ENCODE results near the gene DNAH17. TPM values are rescaled to one million over a fixed set of nuclear protein-coding genes. Genes with fewer than 3 reads are reported as not detected.

DNAH17 gene
- total RNA-seq, 1 experiment from 2014 or later = 0.76 TPM

- ChIA-PET POLR2A (ENCODE audit: unreplicated experiment) (no interaction called here), CTCF (no interaction called here)
- H3K4me1 ChIP-seq (replicated peaks; ENCODE audit: insufficient read depth) = no peaks in the 10 kb centered on the region
- no peaks in the 10 kb centered on the region for H3K9me2 ChIP-seq (ENCODE audit: insufficient read depth)
- H3F3A ChIP-seq (ENCODE audit: insufficient read depth, low read depth) = peaks cover 5% of the 10 kb centered on the region; the same call in 1 of the 2 replicates
- no peaks in the 10 kb centered on the region for H4K20me1 ChIP-seq (ENCODE audit: insufficient read depth)
- no TSS peak for BruUV-seq (replicated peaks)
- H3K27ac ChIP-seq = no peak overlapping the region
- no peaks in the 10 kb centered on the region for H3K36me3 ChIP-seq (ENCODE audit: low read depth)
- DNase-seq = no peak
- no peak overlapping the region for H3K4me2 ChIP-seq
- no peak for TF ChIP-seq EZH2 (IDR thresholded peaks at IDR 0.05; ENCODE audit: low read depth)
- TF ChIP-seq CTCF (conservative IDR thresholded peaks at IDR 0.05) = no peak
- H3K79me2 ChIP-seq (ENCODE audit: low read depth) = no peaks in the 10 kb centered on the region
- H3K27me3 ChIP-seq (ENCODE audit: insufficient read depth, low read depth) = no peaks in the 10 kb centered on the region
- intact Hi-C loops (cut with micrococcal nuclease; ENCODE audit: unreplicated experiment) = no loop called here
- H3K4me3 ChIP-seq = no peak overlapping the region
- H3K9me3 ChIP-seq (ENCODE audit: insufficient read depth, low read depth) = no peaks in the 10 kb centered on the region
- no peak overlapping the region for H2AFZ ChIP-seq
These were observed 21.3 kb downstream of the DNAH17 start for GRCh38 chr17:78555746-78556401.

GRCh38 chr17:78550464-78550863 lies 26.7 kb downstream of the DNAH17 start:
- no peaks in the 10 kb centered on the region for H3F3A ChIP-seq (ENCODE audit: insufficient read depth, low read depth)
- H3K4me2 ChIP-seq = no peak overlapping the region
- BruUV-seq (replicated peaks) = no TSS peak
- no peaks in the 10 kb centered on the region for H3K36me3 ChIP-seq (ENCODE audit: low read depth)
- H3K27me3 ChIP-seq (ENCODE audit: insufficient read depth, low read depth) = no peaks in the 10 kb centered on the region
- H3K4me1 ChIP-seq (replicated peaks; ENCODE audit: insufficient read depth) = no peaks in the 10 kb centered on the region
- H3K27ac ChIP-seq = no peak overlapping the region
- no peaks in the 10 kb centered on the region for H4K20me1 ChIP-seq (ENCODE audit: insufficient read depth)
- no peak for TF ChIP-seq EZH2 (IDR thresholded peaks at IDR 0.05; ENCODE audit: low read depth)
- no peak for TF ChIP-seq CTCF (conservative IDR thresholded peaks at IDR 0.05)
- H3K4me3 ChIP-seq = no peak overlapping the region
- intact Hi-C loops (cut with micrococcal nuclease; ENCODE audit: unreplicated experiment) = no loop called here
- H3K9me3 ChIP-seq (ENCODE audit: insufficient read depth, low read depth) = no peaks in the 10 kb centered on the region
- H3K9me2 ChIP-seq (ENCODE audit: insufficient read depth) = no peaks in the 10 kb centered on the region
- DNase-seq = no peak
- ChIA-PET POLR2A (ENCODE audit: unreplicated experiment) (no interaction called here), CTCF (no interaction called here)
- no peaks in the 10 kb centered on the region for H3K79me2 ChIP-seq (ENCODE audit: low read depth)
- no peak overlapping the region for H2AFZ ChIP-seq

GRCh38 chr17:78548725-78549124 lies 28.5 kb downstream of the DNAH17 start:
- Histone ChIP-seq H3K4me3 (no peak overlapping the region), H3F3A (ENCODE audit: insufficient read depth, low read depth) (no peaks in the 10 kb centered on the region), H3K27ac (no peak overlapping the region), H3K27me3 (ENCODE audit: insufficient read depth, low read depth) (no peaks in the 10 kb centered on the region), H4K20me1 (ENCODE audit: insufficient read depth) (no peaks in the 10 kb centered on the region), H3K9me3 (ENCODE audit: insufficient read depth, low read depth) (no peaks in the 10 kb centered on the region), H3K36me3 (ENCODE audit: low read depth) (no peaks in the 10 kb centered on the region), H2AFZ (no peak overlapping the region), H3K79me2 (ENCODE audit: low read depth) (no peaks in the 10 kb centered on the region), H3K4me1 (replicated peaks; ENCODE audit: insufficient read depth) (no peaks in the 10 kb centered on the region), H3K4me2 (no peak overlapping the region), H3K9me2 (ENCODE audit: insufficient read depth) (no peaks in the 10 kb centered on the region)
- TF ChIP-seq CTCF (conservative IDR thresholded peaks at IDR 0.05) (no peak), EZH2 (IDR thresholded peaks at IDR 0.05; ENCODE audit: low read depth) (no peak)
- DNase-seq = no peak
- intact Hi-C loops (cut with micrococcal nuclease; ENCODE audit: unreplicated experiment) = no loop called here
- no TSS peak for BruUV-seq (replicated peaks)
- ChIA-PET POLR2A (ENCODE audit: unreplicated experiment) (no interaction called here), CTCF (interaction anchor here (0.7 kb wide), 1 partner anchor 16 kb away, joined by 3 read pairs; no protein-coding TSS in a partner anchor)
